ENCODE measurements around the gene ABCA3. TPM values are rescaled to one million over a fixed set of nuclear protein-coding genes. Genes with fewer than 3 reads are reported as not detected.
"Not testable (repeated sequence)": the region's sequence is repeated elsewhere in the genome, so short reads cannot be mapped to it uniquely, and the experiment has no call there.

ABCA3 gene
- 1 to 10 TPM; 6.9 to 7.4 TPM for total RNA-seq

DNA sequence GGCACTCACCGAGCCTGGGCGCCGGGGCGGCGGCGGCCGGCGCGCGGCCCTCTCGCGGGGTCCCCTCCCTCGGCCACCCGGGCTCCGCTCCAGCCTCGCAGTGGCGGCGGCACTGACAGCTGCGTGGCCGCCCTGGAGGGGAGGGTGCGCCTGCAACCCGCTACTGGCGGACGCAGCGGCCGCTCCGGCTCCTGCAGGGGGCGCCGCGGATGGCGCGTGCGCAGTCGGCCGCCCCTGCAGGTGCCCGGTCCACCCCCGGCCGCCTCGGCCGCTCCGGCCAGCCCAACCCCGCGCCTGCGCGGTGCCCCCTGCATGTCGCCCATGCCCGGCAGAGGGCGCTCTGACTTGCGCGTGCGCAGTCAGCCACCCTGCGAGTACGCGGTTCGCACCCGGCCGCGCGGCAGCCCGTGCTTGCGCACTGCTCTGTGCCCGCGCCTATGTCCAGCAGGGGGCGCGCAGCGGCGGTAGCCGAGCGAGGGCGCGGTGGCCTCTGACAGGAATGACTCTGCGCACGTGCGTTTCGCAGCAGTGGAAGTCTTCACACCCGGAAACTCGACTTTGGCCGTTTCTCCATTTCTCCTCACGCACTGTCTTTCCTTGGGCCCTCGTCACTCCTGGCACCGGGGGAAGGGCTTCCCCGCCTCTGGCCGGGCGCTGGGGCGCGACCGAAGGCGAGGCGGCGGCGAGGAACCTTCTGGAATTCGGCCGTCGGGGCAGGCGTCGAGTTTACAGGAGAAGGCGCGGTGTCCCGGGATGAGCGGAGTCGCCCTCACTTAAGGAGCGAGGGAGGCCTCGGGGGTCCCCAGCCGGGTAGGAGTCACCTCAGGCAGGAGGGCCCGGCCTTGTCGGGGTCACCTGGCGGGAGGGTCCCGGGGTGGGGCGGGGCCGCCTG is at the start of gene ABCA3:
Gene ABCA3 (minus strand): TSS at position 165 of the 892 bp plus-strand sequence. CDS start 14,262 bp downstream, outside the sequence.
- CTCF ChIA-PET, result interaction anchor here (0.5 to 1.0 kb wide), 7 partner anchors 19 to 1605 kb away, joined by 3 to 6 read pairs (median 4); partner anchors contain the start of gene CCNF
- POLR2A ChIA-PET, result interaction anchor here (0.6 kb wide), 1 partner anchor 185 kb away, joined by 3 read pairs; the partner anchor contains the start of gene TRAF7

DNA sequence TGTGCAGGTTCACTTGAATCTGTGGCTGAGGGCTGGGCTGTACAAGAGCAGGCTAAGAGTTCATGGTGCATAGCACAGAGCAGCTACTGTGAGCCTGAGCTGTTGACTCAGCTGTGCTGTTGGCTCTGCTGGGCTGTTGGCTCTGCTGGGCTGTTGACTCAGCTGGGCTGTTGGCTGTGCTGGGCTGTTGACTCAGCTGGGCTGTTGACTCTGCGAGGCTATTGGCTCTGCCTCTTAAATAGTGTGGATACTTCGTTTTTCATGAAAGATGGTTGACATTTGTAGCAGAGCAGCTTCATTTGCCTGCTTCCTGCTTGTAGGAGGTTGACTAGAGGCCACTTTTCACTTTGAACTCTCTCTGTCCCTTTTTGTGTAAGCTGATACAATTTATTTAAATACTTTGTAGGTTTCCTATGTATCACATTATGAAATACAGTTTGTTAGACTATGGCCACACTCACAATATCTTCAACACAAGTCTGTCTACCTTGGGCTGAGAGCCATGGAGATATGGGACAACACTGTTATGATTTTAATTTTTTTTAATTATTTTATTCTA is 48.4 kb upstream of the ABCA3 start:
- CTCF ChIA-PET, result interaction anchor here (0.6 kb wide), 1 partner anchor 128 kb away, joined by 3 read pairs; no protein-coding TSS in a partner anchor
- POLR2A ChIA-PET, result interaction anchor here (0.6 kb wide), 1 partner anchor 10 kb away, joined by 3 read pairs; no protein-coding TSS in a partner anchor

DNA sequence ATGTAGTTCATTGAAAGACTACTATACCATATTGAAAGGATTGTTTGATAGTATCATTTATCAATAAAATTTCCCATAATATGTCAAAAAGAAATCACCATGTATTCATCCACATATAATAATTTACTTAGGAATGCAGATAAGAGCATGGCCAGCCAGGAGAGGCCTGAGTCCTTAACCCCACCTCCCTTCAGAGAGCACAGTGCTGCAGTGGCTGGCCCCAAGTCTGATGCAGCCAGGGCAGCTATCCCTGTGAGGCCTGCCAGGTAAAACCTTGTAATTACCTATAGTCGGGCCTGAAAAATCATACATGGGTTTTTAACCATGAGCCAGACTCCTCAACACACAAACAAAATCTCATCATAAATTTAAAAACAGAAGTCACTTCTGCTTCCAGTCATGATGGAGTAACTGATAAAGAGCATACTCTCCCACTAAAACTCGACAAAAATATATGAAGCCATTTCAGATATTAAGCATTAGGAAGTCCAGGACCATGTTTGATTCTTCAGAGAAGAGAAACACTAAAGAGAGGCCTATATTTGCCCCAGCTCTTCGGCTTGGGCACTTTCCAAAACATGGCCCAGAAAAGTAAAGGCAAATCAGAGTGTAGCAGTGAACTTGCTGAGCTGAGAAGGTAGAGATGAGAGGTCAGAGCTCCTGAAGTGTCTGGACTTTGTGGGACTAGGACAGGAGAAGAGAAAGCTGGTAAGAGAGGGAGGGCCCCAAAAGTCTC is 47.8 kb upstream of the ABCA3 start:
- CTCF ChIA-PET, result interaction anchor here (0.6 kb wide), 1 partner anchor 23 kb away, joined by 3 read pairs; no protein-coding TSS in a partner anchor
- POLR2A ChIA-PET, result no interaction called here

DNA sequence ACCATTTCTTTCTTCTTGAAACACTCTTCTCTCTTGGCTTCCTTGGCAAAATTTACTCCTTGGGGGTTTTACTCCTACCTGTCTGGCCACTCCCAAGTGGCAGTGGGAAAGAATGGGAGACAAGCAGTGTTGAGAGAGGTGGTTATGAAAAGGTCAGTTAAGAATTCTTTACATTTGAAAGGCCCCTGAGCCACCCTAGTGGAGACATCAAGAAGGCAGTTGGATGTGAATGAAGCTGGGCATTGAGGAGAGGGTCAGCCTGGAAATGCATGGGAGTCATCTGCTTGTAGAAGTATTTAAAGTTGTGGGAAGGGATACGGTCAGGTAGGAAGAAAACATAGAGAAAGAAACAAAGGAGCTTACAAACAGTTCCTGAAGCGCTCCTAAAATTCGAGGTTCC is 46.5 kb upstream of the ABCA3 start:
- CTCF ChIA-PET, result no interaction called here
- POLR2A ChIA-PET, result no interaction called here

DNA sequence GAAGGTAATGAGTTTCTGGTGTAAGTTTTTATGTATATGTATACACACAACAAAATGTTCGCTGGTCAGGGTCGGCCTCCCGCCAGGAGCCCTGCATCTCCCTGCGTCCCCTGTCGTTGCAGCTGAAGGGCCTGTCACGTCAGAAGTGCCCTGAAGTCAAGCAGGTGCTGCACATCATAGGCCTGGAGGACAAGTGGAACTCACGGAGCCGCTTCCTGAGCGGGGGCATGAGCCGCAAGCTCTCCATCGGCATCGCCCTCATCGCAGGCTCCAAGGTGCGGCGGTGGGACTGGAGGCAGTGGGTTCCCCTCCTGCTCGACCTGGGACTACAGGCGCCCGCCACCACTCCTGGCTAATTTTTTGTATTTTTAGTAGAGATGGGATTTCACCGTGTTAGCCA is 45.5 kb upstream of the ABCA3 start:
- CTCF ChIA-PET, POLR2A ChIA-PET: not testable (repeated sequence)

DNA sequence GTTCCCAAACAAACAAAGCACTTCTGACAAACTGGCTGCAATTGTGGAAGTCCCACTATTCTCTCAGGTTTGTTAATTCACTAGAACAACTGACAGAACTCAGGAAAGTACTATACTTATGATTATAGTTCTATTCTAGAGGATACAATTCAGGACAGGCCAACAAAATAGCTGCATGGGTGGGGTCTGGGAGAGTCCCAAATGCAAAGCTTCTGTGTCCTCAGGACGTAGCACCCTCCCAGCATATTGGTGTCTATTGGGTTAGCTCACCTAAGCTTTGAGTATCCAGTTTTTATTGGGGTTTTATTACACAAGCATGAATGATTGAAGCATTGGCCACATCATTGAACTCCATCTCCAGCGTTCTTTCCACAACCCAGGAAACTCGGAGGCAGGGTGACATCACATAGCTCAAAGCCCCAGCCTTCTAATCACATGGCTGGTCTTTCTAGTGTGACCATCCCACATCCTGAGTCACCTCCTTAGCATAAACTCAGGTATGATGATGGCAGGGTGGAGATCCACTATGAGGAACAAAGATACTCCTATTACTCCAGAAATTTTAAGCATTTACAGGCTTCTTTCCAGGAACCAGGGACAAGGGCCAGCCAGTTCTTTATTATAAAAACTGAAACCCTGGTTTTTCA is 44.8 kb upstream of the ABCA3 start:
- CTCF ChIA-PET, result interaction anchor here (1.0 kb wide), 1 partner anchor 18 kb away, joined by 3 read pairs; no protein-coding TSS in a partner anchor
- POLR2A ChIA-PET, result no interaction called here

DNA sequence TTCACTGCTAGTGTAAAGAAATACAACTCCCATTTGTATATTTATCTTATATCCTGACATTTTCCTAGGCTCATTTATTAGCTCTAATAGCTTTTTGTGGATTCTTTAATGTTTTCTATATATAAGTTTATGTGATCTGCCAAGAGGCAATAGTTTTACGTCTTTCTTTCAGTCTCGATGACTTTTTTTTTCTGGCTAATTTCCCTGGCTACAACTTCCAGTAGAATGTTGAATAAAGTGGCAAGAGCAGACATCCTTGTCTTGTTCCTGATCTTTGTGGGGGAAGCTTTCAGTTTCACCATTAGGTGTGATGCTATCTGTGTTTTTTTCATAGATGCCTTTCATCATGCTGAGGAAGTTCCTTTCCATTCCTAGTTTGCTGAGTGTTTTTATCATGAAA is 43.9 kb upstream of the ABCA3 start:
- ChIA-PET POLR2A (no interaction called here), CTCF (interaction anchor here (1.0 kb wide), 1 partner anchor 19 kb away, joined by 3 read pairs; no protein-coding TSS in a partner anchor)

DNA sequence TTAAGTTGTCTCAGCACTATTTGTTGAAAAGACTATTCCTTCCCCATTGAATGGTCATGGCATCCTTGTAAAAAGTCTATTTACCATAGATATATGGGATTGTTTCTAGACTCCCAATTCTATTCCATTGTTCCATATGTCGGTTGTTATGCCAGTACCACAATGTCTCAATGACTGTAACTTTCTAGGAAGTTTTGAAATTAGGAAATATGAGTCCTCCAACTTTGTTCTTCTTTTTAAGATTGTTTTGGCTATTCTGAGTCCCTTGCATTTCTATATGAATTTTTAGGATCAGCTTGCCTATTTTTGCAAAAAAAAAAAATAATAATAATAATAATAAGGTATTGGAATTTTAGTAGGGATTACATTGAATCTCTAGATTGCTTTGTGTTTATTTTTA is 43.0 kb upstream of the ABCA3 start:
- POLR2A ChIA-PET, result no interaction called here
- CTCF ChIA-PET, result no interaction called here

DNA sequence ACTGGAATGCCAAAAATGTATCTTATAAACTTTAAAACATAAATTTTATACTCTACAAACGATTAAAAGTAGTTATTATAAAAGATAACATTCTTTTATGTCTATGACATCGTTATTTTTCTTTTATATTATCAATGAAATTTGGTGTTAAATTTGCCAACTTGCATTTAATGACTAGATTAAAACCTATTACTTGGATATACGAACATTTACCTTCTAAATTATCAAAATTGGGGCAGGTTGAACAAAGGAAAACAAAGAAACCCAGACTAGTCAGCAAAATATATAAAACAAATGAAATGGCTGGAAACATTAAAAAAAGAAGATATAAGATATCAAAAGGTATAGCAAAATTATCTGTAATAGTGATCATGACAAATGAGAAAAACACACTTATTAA is 34.1 kb upstream of the ABCA3 start:
- ChIA-PET POLR2A (no interaction called here), CTCF (no interaction called here)

DNA sequence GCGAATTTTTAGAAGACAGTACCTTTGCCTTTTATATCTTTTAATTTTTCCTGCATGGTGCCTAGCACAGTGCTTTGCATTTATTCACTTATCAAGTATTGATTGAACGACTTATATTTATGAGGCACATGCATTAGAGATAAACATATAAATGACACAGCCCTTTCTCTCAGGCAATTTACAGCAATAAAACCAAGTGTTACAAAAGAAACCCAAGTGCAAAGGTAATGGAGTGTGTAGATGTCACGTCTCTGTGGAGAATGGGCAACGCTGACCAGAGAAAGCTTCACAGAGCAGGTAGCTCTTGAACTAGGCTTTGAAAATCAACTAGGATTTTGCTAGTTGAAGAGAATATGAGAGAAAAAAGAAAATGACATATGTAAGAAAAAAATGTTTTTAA is 32.6 kb upstream of the ABCA3 start:
- ChIA-PET CTCF (interaction anchor here (0.6 kb wide), 1 partner anchor 69 kb away, joined by 4 read pairs; no protein-coding TSS in a partner anchor), POLR2A (no interaction called here)

DNA sequence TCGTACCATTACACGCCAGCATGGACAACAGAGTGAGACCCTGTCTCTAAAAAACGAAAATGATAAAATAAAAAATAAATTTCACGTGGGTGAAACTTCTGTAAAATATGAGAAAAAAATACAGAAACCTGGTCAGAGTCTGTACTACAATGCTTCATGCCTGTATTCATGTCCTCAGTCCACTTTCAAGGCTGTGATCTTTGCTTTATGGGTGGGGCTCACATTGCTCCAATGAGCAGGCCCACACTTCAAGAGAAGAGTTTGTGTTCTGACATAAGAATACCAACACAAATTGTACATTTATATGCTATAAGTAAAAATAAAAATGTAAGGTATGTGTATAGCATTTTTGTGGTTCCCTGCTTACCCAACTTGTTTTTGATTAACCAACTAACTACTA is 32.2 kb upstream of the ABCA3 start:
- POLR2A ChIA-PET, result no interaction called here
- CTCF ChIA-PET, result no interaction called here

DNA sequence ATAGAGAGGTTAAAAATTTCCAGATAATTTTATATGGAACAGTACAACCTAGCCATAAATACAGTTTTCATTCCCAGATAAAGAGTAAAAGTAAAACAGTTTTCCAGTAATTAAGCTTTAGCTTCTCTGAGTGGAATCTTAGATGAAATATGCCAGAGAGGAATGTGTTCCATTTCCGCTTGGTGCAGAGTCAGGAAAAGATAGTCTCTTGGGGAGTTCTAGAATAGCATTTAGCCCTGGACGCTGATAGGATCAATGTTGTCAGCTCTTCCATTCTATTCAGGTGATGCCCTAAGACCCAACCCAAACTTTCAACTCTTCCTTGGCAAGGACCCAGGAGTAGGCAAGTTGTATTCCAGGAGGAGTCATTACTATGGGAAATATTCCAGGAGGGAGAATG is 30.9 kb upstream of the ABCA3 start:
- CTCF ChIA-PET, result interaction anchor here (0.6 kb wide), 1 partner anchor 531 kb away, joined by 3 read pairs; no protein-coding TSS in a partner anchor
- POLR2A ChIA-PET, result no interaction called here

DNA sequence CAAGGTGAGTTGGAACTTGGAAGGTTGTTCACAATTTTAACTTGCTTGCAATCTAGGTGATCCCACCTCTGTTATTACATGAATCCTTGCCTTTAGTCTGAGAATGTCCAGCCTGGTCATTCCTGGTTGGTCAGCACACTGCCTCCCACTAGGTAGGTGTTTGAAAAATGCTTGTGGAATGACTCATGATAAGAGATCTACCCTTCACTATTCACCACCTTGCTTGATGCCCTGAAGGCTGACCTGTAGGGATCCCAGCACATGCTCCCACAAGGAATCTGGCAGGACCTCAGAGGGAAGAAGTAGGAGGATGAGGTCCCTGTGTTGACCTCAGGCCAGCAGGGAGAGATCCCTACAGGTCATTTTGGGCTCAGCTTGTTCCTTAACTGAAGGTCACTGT is 30.2 kb upstream of the ABCA3 start:
- CTCF ChIA-PET, result interaction anchor here (0.6 kb wide), 1 partner anchor 530 kb away, joined by 3 read pairs; no protein-coding TSS in a partner anchor
- POLR2A ChIA-PET, result no interaction called here

DNA sequence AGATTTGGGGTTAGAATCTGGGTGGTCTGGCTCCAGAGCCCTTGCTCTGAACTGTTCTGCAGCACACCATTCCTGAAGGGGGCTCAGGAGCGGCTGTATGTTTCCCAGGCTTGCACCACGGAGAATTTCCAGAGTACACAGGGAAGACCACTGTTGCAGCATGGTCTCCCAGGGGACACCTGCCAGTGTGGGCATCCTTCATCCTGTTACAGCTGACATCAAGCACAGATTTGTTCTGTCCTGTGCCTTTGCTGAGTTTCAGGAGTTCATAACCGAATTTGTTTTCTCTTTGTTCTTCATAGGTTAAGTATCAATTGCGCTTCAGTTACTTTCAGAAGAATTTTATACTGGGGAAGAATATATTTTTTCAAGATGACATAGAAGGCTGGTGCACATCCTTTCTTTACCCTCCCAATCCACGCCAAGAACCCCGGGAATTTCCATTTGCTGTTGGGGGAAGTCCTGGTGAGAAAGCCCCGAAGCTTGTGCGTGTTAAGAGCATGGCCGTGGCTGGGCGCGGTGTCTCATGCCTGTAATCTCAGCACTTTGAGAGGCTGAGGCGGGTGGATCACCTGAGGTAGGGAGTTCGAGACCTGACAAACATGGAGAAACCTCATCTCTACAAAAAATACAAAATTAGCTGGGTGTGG is 26.3 kb upstream of the ABCA3 start:
- CTCF ChIA-PET, result no interaction called here

DNA sequence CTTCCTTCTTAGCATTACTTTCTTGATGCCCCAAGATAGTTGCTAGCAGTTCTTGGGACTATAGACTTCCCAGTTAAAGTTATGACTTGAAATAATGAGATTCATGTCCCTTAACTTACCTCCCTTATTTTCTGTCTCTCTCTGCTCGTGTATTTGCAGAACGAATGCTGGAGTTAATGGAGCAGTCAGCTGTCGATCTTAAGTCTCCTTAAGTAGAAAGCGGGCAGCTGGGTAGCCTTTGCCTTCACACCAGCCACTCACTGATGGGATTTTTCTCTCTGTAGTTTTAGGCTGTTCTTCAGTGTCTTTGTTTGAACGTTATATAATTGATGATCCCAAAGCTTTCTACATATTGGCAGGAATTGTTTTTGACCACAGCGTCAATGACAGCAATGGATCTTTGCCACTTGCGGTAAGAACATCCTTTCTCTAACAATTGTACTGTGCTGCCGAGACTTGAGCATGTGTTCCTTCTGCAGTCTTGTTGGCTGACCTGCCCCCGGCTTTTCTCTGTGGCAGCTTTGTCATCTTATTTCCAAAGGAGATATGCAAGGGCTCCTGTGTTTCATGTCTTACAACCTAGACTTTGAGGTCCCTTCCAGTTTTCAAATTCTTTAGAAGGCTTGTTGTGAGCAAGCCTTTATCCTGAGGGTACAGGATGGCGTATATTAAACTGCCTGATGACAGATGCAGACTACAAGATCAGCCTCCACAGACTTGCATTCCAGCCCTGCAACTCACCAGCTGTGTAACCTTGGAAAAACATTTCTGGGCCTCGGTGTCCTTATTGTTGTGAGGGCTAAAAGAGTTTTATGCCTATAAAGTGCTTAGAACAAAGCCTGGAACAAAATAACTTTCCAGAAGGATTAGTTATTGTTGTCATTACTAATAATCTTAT is 25.1 kb upstream of the ABCA3 start:
- ChIA-PET CTCF (no interaction called here), POLR2A (no interaction called here)

More for the DNA sequence above, 26.3 kb upstream of the ABCA3 start:
- POLR2A ChIA-PET, result no interaction called here

DNA sequence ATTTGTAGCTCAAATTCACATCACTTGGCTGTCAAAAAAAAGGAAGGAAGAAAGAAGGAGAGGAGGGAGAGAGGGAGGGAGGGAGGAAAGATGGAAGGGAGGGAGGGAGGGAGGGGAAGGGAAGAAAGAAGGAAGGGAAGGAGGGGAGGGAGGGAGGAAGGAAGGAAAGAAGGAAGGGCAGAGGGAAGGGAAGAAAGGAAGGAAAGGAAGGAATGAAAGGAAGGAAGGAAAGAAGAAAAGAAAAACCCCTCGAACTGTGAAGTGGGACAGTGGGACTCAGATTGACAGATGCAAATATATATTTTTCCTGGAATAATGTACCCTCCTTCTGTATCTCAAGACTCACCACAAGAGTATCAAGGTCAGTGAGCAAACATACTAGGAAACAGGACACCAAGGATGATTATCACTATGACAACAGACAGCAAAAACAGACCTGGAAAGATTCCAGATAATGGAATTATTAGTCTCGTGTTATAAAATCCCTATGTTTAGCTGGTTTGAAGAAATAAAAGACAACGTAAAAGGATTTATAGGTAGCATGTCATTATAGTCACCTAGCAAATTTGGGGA is 24.2 kb upstream of the ABCA3 start:
- ChIA-PET CTCF (no interaction called here), POLR2A (no interaction called here)

DNA sequence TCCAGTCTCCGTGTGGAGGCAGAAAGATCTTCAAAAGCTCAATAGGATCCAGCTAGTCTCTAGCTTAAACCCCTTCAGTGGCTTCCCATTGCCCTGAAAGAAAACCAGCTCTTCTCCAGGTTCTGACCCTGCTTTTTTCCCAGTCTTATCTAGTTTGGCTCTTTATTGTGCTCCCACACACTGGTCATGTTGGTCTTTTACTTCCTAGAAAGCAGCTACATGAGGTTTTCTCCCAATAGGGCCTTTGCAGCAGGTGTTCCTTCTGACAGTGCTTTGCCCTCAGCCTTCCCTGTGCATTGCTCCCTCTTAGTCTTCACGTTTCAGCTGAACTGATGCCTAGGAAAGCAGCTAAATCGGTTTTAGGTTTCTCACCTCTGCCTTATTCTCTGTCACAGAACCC is 21.7 kb upstream of the ABCA3 start:
- CTCF ChIA-PET, result no interaction called here
- POLR2A ChIA-PET, result no interaction called here

DNA sequence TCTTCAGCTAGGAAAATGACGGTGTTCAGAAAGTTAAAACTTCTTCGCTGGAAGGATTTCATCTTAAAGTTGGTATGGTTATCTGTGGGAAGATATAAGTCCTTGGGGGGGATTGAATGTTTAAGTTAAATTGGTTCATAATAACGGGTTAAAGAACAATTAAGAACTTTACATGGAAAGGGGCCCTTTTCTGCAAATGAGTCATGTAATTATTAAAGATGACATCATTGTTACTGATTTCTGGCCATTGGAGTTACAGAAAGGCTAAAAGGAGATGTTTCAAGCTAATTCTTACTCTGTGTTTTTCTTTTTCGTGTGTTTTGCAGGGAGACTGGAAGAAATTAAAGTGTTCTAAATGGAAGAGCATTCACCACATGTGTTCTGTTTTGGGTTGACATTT is 20.6 kb upstream of the ABCA3 start:
- POLR2A ChIA-PET, result no interaction called here

More for the DNA sequence above, 20.6 kb upstream of the ABCA3 start:
- CTCF ChIA-PET, result no interaction called here

All from activated CD8-positive, alpha-beta memory T cell treated with anti-CD3 and anti-CD28 coated beads for 36 hours (primary cell).